ENCODE data around the gene SLC27A3.
"Not testable (repeated sequence)": the region's sequence is repeated elsewhere in the genome, so short reads cannot be mapped to it uniquely, and the experiment has no call there.

The SLC27A3 gene

GRCh38 chr1:153763365-153764225 is 11.6 kb upstream of the SLC27A3 start:
- no peak for DNase-seq

GRCh38 chr1:153764310-153764709 is 10.9 kb upstream of the SLC27A3 start:
- DNase-seq, result no peak

GRCh38 chr1:153766663-153767062 is 8.5 kb upstream of the SLC27A3 start:
- DNase-seq, result not testable (repeated sequence)

- no peak for DNase-seq
Measured at GRCh38 chr1:153767519-153767918, 7.7 kb upstream of the SLC27A3 start.

GRCh38 chr1:153768316-153769181 is 6.7 kb upstream of the SLC27A3 start:
- no peak for DNase-seq

- no peak for DNase-seq
Measured at GRCh38 chr1:153769221-153769620, 6.0 kb upstream of the SLC27A3 start.

- no peak for DNase-seq
Measured at GRCh38 chr1:153770797-153771196, 4.4 kb upstream of the SLC27A3 start.

GRCh38 chr1:153771261-153771660 is 3.9 kb upstream of the SLC27A3 start:
- no peak for DNase-seq

GRCh38 chr1:153771841-153772593 is 3.2 kb upstream of the SLC27A3 start:
- DNase-seq, result no peak

GRCh38 chr1:153773096-153773921 is 1.9 kb upstream of the SLC27A3 start:
- no peak for DNase-seq

GRCh38 chr1:153774026-153774595 is 1.1 kb upstream of the SLC27A3 start:
- DNase-seq, result no peak

GRCh38 chr1:153775458-153776327 is 486 bp downstream of the SLC27A3 start:
- DNase-seq, result peak; percentile 47

- DNase-seq, result no peak
Measured at GRCh38 chr1:153776352-153776751, 1.1 kb downstream of the SLC27A3 start.

GRCh38 chr1:153776845-153777370 is 1.7 kb downstream of the SLC27A3 start:
- no peak for DNase-seq

GRCh38 chr1:153777648-153778047 is 2.4 kb downstream of the SLC27A3 start:
- no peak for DNase-seq

- DNase-seq, result no peak
Measured at GRCh38 chr1:153778051-153778823, 3.0 kb downstream of the SLC27A3 start.

GRCh38 chr1:153778824-153779519 is 3.8 kb downstream of the SLC27A3 start:
- no peak for DNase-seq

GRCh38 chr1:153779781-153780541 is 4.8 kb downstream of the SLC27A3 start:
- DNase-seq, result no peak

All from effector CD8-positive, alpha-beta T cell (primary cell).